Measurements from ENCODE around the gene TMEM17. TPM values are rescaled to one million over a fixed set of nuclear protein-coding genes. Genes with fewer than 3 reads are reported as not detected.

The TMEM17 gene
- total and polyA plus RNA-seq, 2 experiments from 2014 or later = 0.94 to 1.7 TPM

DNA sequence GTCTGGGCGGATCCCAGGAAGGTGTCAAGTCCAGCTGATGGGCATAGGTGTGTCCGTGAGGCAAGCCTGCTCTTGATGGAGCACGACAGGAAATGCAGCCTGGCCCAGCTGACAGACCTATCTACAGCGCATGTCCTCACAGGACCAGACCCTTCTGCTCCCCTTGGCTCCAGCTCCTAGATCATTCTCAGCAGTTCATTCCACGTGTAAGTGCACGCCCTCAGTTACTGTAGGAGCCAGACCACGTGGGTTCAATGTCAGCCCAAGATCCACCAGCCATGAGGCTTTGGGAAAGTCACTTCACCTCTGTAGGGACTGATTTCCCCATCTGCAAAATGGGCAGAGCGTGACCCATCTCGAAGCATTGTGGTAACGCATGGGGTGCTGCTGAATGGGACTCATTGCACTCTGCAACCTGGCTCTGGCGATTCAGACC, 47.8 kb downstream of the TMEM17 start (continued):
- TF ChIP-seq ZNF462 (CRISPR knock-in tag; IDR thresholded peaks at IDR 0.05) (no peak), POLR2AphosphoS5 (IDR thresholded peaks at IDR 0.05; ENCODE audit: low read depth) (no peak), JUNB (IDR thresholded peaks at IDR 0.05; ENCODE audit: unreplicated experiment) (no peak), ZNF331 (CRISPR knock-in tag; IDR thresholded peaks at IDR 0.05; ENCODE audit: low read depth) (no peak)

DNA sequence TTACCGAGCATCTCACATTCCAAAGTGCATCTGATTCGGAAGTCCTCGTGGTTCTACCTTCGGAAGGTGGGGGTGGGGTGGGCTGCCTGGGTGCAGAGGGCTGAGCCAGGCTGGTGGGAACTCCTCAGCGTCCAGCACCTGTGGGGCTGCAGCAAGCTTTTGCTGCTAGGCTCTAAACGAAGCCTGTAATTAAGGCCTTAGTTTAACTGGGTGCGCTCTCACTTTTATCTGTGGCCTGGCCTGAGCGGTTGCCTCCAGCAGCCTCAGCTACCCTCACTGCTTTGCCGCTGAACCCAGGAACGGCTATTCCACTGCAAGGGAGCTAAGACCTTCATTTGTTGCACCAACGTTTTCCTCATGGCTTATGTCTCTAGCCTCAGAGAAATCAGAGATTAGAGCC, 48.4 kb downstream of the TMEM17 start:
- Histone ChIP-seq H3F3A (replicated peaks; ENCODE audit: low read depth) (no peaks in the 10 kb centered on the region), H3K79me2 (replicated peaks; ENCODE audit: insufficient read depth) (no peaks in the 10 kb centered on the region), H3K27me3 (ENCODE audit: insufficient read depth) (peaks cover 9% of the 10 kb centered on the region; the same call in 1 of the 2 replicates), H2AFZ (peak overlapping the region; percentile 100), H3K9me2 (ENCODE audit: insufficient read depth) (no peaks in the 10 kb centered on the region), H4K20me1 (replicated peaks; ENCODE audit: insufficient read depth) (no peaks in the 10 kb centered on the region), H3K27ac (ENCODE audit: low read depth) (no peak overlapping the region), H3K4me3 (peak overlapping the region; percentile 78), H3K4me1 (ENCODE audit: insufficient read depth) (peaks cover 16% of the 10 kb centered on the region), H3K4me2 (peak overlapping the region; percentile 98), H3K36me3 (ENCODE audit: insufficient read depth) (no peaks in the 10 kb centered on the region)
- peaks cover 12% of the 10 kb centered on the region for H3K27me3 Mint-ChIP-seq (ENCODE audit: insufficient read depth, low read depth, poor library complexity)
- no peaks in the 10 kb centered on the region for H3K9me3 Mint-ChIP-seq
- peak overlapping the region; percentile 66 for H3K4me3 Mint-ChIP-seq
- H3K4me1 Mint-ChIP-seq = peaks cover 12% of the 10 kb centered on the region
- H3K27ac Mint-ChIP-seq = no peak overlapping the region
- H3K36me3 Mint-ChIP-seq (ENCODE audit: low read depth) = no peaks in the 10 kb centered on the region
- DNase-seq (ENCODE audit: low spot score) (no peak), ATAC-seq (peak; percentile 43)
- no peak for TF ChIP-seq STAT1 (IDR thresholded peaks at IDR 0.05; ENCODE audit: unreplicated experiment)
- TF ChIP-seq CREB1 (CRISPR knock-in tag; IDR thresholded peaks at IDR 0.05; ENCODE audit: low read depth) = no peak
- TF ChIP-seq ZNF331 (CRISPR knock-in tag; IDR thresholded peaks at IDR 0.05; ENCODE audit: low read depth) = no peak
- TF ChIP-seq CTCF (conservative IDR thresholded peaks at IDR 0.05; ENCODE audit: low read depth in 2 of 2) = no peak
- no peak for TF ChIP-seq ETS1 (IDR thresholded peaks at IDR 0.05)
- no peak for TF ChIP-seq POLR2AphosphoS5 (IDR thresholded peaks at IDR 0.05; ENCODE audit: low read depth)
